HK-2 (cell line): ENCODE measurements around the gene COL20A1.
A peak's percentile ranks its signal among the peaks of the same experiment; 100 is the strongest.
"Not testable (repeated sequence)": the region's sequence is repeated elsewhere in the genome, so short reads cannot be mapped to it uniquely, and the experiment has no call there.

Experiments
- DNase-seq: peaks from one replicate; pipeline ENCODE4 v3.0.0-alpha.2; 2018; ENCODE audit not compliant: unreplicated experiment

COL20A1 gene

DNA sequence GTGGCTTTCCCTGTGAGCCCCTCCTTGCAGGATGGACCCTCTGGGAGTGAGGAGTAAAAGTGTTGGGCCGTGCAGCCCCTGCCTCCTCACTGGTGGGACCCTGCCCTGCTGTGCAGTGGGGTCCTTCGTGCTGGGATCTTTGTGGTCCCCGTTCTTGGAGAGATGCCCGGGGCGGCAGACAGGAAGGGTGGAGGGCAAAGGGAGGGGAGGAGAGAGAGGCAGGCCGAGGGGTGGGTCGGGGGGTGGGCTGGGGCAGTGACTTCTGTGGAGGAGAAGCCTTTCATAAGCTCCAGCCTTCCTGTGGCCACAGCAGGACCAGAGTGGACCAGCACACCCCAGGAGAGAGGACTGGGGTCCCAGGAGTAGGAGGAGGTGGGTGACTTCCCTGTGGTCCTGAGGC, at the start of gene COL20A1:
TSS of gene COL20A1 (plus strand) at position 283 of the 400 bp plus-strand sequence. CDS start 1,922 bp downstream, outside the sequence.
- no peak for DNase-seq

DNA sequence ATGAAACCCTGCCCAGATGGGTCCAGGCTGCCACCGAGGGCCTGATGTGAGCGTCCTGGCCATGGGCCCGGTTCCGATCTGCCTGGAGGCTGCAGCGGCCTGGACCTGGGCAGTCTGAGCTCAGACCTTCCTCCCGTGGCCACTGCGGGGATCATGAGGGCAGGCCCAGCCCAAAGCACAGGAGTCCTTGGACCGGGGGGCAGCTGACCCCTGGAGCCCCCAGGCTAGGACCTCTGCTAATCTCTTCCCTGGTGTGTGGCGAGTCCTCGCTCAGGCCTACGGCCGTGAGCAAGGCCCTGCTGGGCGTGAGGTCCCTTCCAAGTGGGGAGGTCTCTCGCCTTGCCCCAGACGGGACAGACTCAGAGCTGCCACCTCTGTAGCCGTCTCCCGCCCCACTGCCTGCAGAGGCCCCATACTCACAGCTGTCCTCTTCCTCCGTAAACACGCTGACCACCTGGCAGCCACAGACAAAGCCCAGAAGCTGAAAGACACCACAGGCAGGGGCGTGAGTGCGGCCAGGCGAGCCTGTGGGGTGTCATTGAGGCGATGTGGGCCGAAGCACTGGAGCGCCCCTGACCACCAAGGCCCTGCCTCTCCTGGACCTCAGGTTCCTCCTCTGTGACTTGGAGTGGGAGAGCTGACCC, 49.3 kb upstream of the COL20A1 start:
- no peak for DNase-seq

DNA sequence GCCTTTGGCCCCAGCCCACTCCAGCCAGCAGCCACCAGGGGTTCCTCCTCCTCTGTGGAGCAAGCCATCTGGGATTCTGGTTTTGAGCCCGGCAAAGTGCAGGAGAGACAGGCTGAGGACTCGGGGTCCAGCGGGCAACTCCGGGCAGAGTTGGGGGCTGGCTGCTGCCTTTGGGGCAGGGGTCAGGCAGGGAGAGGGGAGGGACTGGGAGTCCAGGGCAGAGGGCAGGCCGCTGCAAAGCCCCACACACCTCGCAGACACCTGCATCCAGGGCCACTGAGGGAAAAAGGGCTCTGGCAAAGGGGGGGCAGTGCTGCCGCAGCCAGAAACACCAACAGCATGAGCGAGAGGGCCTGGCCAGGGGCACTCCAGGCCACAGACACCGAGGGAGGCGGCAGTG, 48.5 kb upstream of the COL20A1 start:
- DNase-seq: no peak

DNA sequence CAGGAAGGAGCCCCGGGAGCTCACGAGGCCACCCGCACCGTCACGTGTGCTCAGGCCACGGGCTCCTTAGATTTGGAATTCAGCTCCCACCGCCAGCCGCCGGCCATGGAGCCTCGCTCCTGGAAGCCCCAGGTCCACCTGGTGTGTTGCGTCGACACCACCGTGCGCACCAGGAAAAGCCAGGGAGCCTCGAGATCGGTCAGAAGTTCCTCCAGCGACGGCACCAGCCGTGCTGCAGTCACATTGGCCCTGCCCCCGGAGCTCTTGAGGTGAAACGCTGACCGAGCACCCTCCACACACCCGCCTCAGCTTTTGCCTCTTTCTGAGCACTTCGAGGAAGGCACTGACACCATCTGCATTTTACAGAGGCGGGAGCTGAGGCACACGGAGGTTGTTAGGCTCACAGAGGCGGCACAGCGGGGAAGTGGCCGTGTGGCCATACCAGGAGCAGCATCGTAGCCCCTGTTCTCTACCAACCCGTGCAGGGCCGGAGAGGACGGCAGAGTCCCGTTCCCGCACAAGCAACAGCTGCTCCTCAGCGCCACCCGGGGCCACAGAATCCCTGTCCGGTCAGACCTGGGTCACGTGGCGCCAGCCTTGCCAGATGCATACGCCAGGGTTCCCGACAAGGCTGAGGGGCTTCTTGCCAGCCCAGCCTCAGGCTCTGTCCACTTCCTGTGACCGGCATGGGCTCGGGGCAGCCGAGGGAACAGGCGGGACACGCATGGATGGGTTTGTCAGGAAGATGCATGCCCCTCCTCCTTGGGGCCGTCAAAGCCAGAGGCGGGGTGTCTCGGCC, 46.3 kb upstream of the COL20A1 start:
- DNase-seq: peak; percentile 73

DNA sequence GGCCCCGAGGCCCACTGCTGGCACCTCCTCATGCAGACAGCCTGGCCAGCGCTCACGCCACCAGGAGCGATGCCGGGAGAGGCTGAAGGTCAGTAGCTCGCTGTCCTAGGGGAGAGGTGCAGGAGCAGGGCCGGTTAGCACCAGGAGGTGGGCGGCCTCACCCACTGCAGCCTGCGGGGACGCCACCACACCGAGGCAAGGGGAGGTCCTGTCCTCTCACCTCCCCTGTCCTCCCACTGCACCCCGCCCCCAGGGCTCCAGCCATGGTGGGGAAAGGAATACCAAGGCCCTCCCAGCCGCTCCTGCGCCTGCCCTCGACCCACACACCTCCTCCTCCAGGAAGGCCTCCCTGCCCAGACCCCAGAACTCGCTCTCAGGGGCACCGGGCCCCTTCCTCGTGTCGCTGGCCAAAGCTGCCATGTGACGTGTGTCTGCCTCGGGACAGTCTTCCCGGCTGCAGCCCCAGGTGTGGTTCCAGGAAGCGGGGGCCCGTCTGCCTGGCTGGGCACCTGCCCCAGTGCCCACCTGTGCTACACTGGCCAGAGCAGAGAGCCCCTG, 45.2 kb upstream of the COL20A1 start:
- no peak for DNase-seq

DNA sequence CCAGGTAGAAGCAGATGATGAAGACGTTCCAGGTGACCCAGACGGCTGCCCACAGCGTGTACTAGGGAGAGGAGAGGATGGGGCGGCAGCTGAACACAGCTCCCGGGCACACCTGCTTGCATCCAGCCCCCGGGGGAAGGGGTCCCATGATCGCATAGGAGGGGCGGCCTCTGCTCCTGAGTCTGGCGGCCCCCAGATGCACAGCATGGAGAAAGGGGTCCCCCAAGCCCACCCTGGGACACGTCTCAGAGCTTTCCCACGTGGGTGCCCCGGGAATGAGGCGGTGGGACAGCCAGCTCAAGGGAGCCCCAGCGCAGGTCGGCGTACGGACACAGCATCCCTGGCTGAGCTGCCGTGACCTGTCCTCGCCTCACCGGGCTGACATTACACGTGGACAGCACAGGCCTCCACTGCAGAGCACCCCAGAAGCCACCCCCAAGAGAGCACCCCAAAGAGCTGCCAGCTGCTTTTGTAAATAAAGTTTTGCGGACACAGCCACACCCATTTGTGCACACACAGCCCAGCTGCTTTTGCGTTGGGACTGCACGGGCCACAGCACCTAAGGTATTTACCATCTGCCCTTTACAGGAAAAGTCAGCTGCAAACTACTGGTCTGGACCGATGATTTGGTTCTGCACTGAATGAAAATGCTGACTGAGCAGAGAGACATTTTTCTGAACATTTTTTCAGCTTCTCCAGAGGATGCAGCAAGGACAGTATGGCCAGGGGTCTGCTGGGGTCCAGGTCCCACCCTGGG, 44.0 kb upstream of the COL20A1 start:
- DNase-seq: peak; percentile 63

DNA sequence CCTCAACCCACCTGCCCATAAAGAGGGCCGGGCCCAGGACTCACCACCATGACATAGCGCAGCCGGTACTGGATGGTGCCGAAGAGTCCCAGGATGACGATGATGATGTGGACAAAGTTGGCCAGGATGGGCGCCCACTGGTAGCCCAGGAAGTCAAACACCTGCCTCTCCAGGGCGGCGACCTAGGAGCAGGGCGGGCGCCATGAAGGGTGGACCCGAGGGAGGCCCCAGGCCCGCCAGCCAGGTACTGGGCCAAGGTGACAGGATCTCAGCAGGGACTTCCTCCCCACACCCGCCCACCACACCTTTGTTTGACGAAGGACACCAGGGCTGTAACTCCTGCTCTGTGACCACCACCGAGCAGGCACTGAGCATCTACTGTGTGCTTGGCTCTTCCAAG, 43.1 kb upstream of the COL20A1 start:
- no peak for DNase-seq

DNA sequence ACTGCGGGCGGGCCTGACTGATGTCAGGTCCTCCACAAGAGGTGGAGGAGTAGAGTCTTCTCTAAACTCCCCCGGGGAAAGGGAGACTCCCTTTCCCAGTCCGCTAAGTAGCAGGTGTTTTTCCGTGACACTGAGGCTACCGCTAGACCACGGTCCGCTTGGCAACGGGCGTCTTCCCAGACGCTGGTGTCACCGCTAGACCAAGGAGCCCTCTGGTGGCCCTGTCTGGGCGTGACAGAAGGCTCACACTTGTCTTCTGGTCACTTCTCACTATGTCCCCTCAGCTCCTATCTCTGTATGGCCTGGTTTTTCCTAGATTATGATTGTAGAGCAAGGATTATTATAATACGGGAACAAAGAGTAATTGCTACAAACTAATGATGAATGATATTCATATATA, 41.6 kb upstream of the COL20A1 start:
- not testable (repeated sequence) for DNase-seq

DNA sequence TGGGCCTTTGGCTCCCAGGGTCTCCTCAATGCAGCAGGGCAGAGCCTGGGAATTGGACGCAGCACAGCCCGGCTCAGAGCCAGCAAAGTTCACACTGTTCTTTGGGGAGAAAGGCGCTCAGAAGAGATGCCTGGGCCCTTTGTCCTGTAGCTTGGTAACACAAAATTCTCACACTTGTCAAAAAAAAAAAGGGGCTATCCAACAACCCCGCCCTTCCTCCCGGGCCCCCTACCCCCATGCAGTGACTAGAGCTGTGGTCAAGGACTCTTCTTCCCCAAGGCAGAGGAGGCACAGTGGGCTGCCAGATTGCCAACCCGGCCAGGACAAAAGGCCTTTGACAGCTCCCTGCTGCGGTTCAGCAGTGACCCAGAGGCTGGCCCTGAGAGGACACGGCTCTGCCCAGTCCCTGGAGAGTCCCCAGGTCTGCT, 40.7 kb upstream of the COL20A1 start:
- no peak for DNase-seq

DNA sequence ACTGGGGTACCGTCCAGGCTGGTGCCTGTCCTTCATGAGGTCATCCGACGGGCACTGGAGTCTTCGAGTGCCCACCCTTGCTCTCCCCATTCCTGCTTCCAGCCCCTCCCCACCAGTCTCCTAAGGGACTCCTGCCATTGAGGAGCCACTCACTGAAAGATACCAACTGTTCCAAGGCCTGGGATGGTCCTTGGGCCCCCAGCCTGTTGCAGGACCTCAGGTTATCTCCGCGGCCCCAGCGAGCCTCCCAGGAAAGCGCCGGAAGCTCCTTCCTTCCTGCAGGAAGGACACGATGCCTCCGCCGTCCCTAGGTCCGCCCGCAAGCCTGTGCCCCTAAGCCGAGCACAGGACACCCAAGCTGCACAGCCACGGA, 39.9 kb upstream of the COL20A1 start:
- DNase-seq: no peak

DNA sequence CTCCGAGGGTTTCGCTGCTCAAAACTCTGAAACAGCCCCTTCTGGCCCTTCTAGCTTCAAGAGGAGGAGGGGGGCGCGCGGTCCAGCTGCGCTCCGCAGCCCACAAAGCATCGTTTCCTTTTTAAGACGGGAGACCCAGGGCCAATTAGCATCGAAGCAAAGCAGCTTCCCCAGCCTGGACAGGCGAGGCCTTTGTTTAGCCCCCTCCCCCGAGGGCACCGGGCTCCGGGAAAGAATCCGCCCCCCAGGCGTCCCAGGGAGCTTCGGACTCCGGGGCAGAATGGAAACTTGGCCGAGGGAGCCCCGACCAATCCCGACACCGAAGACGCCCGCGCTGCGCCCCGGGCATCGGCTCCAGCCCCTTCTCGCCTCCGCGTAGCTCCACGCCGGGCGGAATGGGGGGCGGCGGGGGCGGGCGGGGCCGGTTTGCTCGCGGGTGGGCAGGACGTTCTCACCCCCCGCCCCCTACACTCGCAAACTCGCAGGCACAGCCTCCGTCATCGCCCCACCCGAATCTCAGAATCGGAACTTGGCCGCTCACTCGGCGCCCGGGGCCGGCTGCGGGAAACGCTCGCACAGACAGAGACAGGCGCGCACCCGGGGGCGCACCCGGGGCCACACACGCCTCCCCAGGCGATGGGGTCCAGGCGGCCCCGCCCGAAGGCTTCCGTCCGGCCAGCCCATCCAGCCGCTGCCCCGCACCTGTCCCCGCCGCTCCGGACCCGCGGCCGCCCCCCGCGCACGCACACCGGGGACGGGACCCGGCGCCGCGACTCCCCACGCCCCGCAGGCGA, 39.4 kb upstream of the COL20A1 start:
- no peak for DNase-seq

DNA sequence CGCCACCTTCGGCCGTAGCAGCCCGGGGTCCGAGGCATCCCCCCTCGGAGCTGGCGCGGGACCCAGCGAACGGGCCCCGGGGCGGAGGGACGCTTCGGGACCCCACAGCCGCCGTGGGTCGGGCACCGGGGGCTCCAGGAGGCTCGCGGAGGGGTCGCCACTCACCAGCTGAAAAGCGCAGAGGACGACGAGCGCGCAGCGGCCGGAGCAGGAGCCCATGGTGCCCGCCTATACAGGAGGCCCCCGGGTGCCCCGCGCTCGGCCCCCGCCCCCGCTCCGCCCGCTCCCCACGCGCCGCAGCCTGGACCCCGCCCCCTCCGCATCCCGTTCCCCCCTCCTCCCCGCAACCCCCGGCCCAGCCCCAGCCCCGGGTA, 38.8 kb upstream of the COL20A1 start, which contains the start of gene NKAIN4:
TSS of gene NKAIN4 (minus strand) at position 232 of the 374 bp plus-strand sequence. CDS start at position 219, 13 bp downstream.
- DNase-seq: no peak

DNA sequence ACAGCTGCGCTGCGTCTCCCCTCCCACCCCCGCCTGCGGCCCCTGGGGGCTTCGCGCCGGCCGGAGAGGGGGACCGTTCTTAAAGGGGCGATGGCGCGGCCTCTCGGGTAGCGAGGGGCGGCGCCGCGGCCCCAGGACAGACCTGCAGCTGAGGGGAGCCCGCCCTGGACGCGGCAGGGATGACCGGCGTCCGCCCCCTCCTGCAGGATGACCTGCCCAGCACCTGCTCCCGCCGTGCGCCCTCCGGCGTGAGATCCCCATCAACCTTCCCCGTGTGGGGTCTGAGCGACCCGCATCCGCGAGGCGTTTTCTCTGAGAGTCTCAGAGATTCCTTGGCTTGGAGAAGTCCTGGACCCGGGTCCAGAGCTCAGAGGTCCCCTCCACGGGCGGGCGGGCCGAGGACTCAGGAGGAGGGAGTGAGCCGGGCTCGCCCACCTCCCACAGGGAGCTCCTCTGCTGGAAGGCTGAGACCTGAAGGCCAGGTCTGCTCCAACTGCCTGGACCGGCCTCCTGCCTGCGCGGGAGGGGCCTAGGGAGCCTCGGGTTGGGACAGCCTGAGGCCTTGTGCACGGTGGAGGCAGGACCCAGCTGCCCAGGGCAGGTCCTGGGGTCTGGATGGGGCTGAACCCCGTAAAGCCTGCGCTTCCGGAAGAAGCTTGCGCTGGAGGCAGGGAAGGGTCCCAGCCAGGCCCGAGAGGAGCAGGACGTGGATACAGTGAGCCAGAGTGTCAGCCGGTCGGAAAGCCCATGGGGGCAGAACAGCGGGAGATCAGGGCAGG, 38.2 kb upstream of the COL20A1 start:
- DNase-seq: no peak

DNA sequence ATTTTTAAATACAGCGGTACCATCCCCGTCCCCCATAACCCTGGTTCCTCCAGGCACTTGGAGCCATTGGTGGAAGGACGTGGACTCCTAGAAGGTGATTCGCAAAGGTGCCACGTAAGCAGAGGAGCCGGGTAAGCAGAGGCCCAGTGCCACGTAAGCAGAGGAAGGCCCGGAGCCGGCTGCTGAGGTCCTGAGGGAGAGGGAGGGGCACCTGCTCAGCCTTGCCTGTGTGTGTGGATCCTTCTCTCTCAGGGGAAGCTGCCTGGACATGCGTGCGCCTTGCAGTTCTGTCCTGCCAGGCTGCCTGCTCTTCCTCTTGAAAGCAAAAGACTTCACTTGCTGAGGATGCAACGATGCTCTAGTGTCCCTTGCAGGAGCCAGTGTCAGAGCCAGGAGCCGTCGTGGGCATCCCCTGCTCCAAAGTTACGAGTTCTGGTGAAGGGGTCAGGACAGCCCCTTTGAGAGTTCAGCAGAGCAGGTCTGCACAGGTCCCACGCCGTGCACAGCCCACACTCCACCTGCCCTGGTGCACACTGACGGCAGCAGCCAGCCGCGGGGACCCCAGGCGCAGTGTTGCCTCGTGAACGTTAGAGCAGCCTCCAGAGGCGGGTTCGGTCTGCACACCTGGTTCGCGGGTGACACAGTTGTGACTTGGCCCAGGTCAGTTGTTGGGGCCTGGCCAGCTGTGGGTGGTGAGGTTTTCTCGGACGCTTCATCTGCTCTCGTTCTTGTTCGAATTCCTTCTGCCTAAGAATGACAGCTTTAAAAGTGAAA, 36.9 kb upstream of the COL20A1 start:
- DNase-seq: no peak

DNA sequence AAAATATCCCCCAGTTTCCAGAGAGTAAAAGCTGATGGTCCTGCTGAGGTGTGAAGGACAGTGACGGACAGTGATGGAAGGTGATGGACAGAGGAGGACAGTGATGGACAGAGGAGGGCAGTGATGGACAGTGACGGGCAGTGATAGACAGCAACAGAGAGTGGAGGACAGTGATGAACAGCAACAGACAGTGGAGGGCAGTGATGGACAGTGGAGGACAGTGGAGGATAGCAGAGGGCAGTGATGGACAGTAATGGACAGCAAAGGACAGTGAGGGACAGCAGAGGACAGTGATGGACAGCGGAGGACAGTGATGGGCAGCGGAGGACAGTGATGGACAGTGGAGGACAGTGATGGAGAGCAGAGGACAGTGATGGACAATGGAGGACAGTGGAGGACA, 36.0 kb upstream of the COL20A1 start:
- DNase-seq: no peak

DNA sequence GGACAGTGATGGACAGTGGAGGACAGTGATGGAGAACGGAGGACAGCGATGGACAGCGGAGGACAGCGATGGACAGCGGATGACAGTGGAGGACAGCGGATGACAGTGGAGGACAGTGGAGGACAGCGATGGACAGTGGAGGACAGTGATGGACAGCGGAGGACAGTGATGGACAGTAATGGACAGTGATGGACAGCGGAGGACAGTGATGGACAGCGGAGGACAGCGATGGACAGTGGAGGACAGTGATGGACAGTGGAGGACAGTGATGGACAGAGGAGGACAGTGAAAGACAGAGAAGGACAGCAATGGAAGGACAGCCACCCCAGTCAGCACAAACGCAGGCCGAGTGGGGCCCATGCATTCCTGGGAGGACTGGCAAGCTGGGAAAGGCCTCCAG, 35.4 kb upstream of the COL20A1 start:
- DNase-seq: no peak

DNA sequence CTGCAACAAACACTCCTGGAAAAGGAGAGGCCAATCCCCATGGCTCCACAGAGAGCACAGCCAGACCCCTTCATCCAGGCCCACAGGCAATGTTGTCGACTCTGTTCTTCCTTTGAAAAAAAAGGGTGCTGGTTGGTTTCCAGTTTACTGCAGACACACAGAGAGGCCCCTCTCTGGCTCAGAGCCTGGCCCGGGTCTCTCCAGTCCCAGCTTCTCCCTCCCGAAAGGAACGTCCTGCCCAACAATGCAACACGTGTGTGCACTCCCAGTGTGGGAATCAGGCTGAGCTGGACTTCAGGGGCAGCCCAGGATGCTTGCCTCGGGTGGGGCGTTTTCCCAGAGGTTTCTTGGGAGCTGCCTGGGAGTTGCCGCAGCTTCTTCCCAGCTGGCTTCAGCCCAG, 34.2 kb upstream of the COL20A1 start:
- no peak for DNase-seq

DNA sequence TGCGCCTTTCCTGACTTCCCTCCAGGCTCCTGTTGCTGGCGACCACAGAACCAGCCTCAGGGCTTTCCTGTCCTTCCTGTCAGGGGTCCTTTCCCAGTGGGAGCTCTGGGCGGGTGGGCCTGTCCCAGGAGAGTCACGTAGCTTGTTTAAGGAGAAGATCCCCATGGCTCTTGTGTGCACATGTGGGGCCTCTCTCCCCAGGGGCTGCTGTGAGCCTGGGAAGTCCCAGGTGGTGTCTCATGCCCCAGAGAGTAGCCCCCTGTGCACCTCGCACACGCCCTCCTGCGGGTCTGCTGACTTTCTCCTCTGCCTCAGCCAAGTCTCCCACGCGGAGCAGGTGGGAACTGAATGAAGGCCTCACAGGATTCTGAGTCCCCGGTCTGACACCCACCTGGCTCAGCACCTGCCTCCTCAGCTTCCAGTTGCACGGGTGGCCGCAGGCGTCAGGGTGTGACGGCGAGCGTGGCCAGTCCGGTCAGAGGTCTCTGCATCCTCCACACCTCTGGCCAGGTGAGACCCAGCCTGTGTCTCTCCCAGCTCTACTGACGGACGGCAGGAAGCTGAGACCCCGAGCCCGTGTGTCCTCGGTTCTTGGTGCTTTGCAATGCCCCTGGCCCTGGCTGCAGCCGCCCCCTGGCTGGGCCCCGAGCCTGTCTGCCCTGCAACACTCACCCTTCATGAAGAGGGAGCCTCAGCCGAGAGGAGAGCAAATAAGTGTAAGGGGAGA, 33.1 kb upstream of the COL20A1 start:
- no peak for DNase-seq

DNA sequence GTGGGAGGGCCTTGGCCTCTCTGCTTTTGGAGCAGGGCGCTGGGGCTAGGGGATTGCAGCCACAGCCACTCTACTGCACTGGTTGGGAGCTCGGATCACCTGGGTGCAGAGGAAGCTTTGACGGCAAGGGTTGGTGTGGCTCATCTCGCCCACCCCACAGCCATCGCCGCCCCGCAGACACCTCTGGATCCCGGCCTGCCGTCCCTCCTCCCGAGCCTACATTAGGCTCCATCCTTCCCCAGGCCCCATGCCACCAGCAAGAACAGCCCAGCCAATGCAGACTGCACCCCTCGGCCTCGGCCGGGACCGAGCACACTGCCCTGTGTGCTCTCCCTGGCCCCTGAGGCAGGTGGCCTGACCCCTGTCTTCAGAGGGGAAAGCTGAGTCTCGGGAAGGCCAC, 32.5 kb upstream of the COL20A1 start:
- no peak for DNase-seq
